ENCODE measurements around the gene LLGL2. TPM values are rescaled to one million over a fixed set of nuclear protein-coding genes. Genes with fewer than 3 reads are reported as not detected.
A peak's percentile ranks its signal among the peaks of the same experiment; 100 is the strongest.

Gene LLGL2
- total RNA-seq, 1 experiment from 2014 or later: 3.9 TPM

- Histone ChIP-seq H3K9me3 (no peaks in the 10 kb centered on the region), H3K4me3 (no peak overlapping the region), H3K27me3 (no peaks in the 10 kb centered on the region), H3K36me3 (peaks cover 63% of the 10 kb centered on the region)
- DNase-seq: no peak
Measured at GRCh38 chr17:75503337-75503950, 22.1 kb upstream of the LLGL2 start.

- Histone ChIP-seq H3K36me3 (peaks cover 63% of the 10 kb centered on the region), H3K9me3 (no peaks in the 10 kb centered on the region), H3K27me3 (no peaks in the 10 kb centered on the region), H3K4me3 (no peak overlapping the region)
- no peak for DNase-seq
Measured at GRCh38 chr17:75503976-75504346, 21.5 kb upstream of the LLGL2 start.

GRCh38 chr17:75504347-75505151 lies 20.9 kb upstream of the LLGL2 start:
- no peaks in the 10 kb centered on the region for H3K9me3 ChIP-seq
- H3K36me3 ChIP-seq: peaks cover 69% of the 10 kb centered on the region
- H3K27me3 ChIP-seq: no peaks in the 10 kb centered on the region
- no peak overlapping the region for H3K4me3 ChIP-seq
- DNase-seq: peak; percentile 37

- Histone ChIP-seq H3K9me3 (no peaks in the 10 kb centered on the region), H3K27me3 (no peaks in the 10 kb centered on the region), H3K36me3 (peaks cover 67% of the 10 kb centered on the region), H3K4me3 (no peak overlapping the region)
- no peak for DNase-seq
Measured at GRCh38 chr17:75505152-75505409, 20.4 kb upstream of the LLGL2 start.

- no peak for DNase-seq
- Histone ChIP-seq H3K4me3 (no peak overlapping the region), H3K36me3 (peaks cover 67% of the 10 kb centered on the region), H3K27me3 (no peaks in the 10 kb centered on the region), H3K9me3 (no peaks in the 10 kb centered on the region)
Measured at GRCh38 chr17:75505640-75506039, 19.9 kb upstream of the LLGL2 start.

GRCh38 chr17:75506134-75506533 lies 19.4 kb upstream of the LLGL2 start:
- H3K4me3 ChIP-seq: no peak overlapping the region
- H3K9me3 ChIP-seq: no peaks in the 10 kb centered on the region
- no peak for DNase-seq
- H3K36me3 ChIP-seq: peaks cover 70% of the 10 kb centered on the region
- no peaks in the 10 kb centered on the region for H3K27me3 ChIP-seq

GRCh38 chr17:75506888-75507287 lies 18.6 kb upstream of the LLGL2 start:
- Histone ChIP-seq H3K36me3 (peaks cover 71% of the 10 kb centered on the region), H3K4me3 (no peak overlapping the region), H3K27me3 (no peaks in the 10 kb centered on the region), H3K9me3 (no peaks in the 10 kb centered on the region)
- no peak for DNase-seq

GRCh38 chr17:75507733-75508719 lies 17.5 kb upstream of the LLGL2 start:
- H3K36me3 ChIP-seq: peaks cover 80% of the 10 kb centered on the region
- no peaks in the 10 kb centered on the region for H3K9me3 ChIP-seq
- no peaks in the 10 kb centered on the region for H3K27me3 ChIP-seq
- no peak overlapping the region for H3K4me3 ChIP-seq
- peak; percentile 30 for DNase-seq

GRCh38 chr17:75508931-75509361 lies 16.6 kb upstream of the LLGL2 start:
- H3K36me3 ChIP-seq: peaks cover 82% of the 10 kb centered on the region
- no peak for DNase-seq
- H3K9me3 ChIP-seq: no peaks in the 10 kb centered on the region
- H3K27me3 ChIP-seq: no peaks in the 10 kb centered on the region
- no peak overlapping the region for H3K4me3 ChIP-seq

- Histone ChIP-seq H3K27me3 (no peaks in the 10 kb centered on the region), H3K9me3 (no peaks in the 10 kb centered on the region), H3K4me3 (no peak overlapping the region), H3K36me3 (peaks cover 77% of the 10 kb centered on the region)
- no peak for DNase-seq
Measured at GRCh38 chr17:75509528-75510258, 15.8 kb upstream of the LLGL2 start.

GRCh38 chr17:75511270-75511609 lies 14.3 kb upstream of the LLGL2 start:
- Histone ChIP-seq H3K27me3 (no peaks in the 10 kb centered on the region), H3K4me3 (no peak overlapping the region), H3K36me3 (peaks cover 67% of the 10 kb centered on the region), H3K9me3 (no peaks in the 10 kb centered on the region)
- DNase-seq: no peak

- Histone ChIP-seq H3K27me3 (no peaks in the 10 kb centered on the region), H3K9me3 (no peaks in the 10 kb centered on the region), H3K4me3 (no peak overlapping the region), H3K36me3 (peaks cover 61% of the 10 kb centered on the region)
- DNase-seq: no peak
Measured at GRCh38 chr17:75511610-75512575, 13.6 kb upstream of the LLGL2 start.

GRCh38 chr17:75512926-75513640 lies 12.4 kb upstream of the LLGL2 start:
- Histone ChIP-seq H3K4me3 (no peak overlapping the region; the same call in 1 of the 2 replicates), H3K27me3 (no peaks in the 10 kb centered on the region), H3K9me3 (no peaks in the 10 kb centered on the region), H3K36me3 (peaks cover 54% of the 10 kb centered on the region)
- peak; percentile 35 for DNase-seq

- no peak for DNase-seq
- peak overlapping the region; percentile 77 for H3K4me3 ChIP-seq
- no peaks in the 10 kb centered on the region for H3K27me3 ChIP-seq
- no peaks in the 10 kb centered on the region for H3K9me3 ChIP-seq
- H3K36me3 ChIP-seq: peaks cover 54% of the 10 kb centered on the region
Measured at GRCh38 chr17:75513641-75514000, 11.9 kb upstream of the LLGL2 start.

- Histone ChIP-seq H3K9me3 (no peaks in the 10 kb centered on the region), H3K36me3 (peaks cover 54% of the 10 kb centered on the region), H3K27me3 (no peaks in the 10 kb centered on the region), H3K4me3 (peak overlapping the region; percentile 77)
- DNase-seq: peak; percentile 77
Measured at GRCh38 chr17:75514299-75514918, 11.1 kb upstream of the LLGL2 start.
